Neutrophil (primary cell): Measurements from ENCODE around the gene KAT7.

Experiments
- H3K27ac ChIP-seq: fragments of 200-600 bp; sonication (generic); 2 replicates; pipeline ENCODE4 v1.5.1; 2016; ENCODE audit warnings: mild to moderate bottlenecking, moderate library complexity
- H3K27me3 ChIP-seq: fragments of 200-600 bp; sonication (generic); 2 replicates; pipeline ENCODE4 v1.6.0; 2016; ENCODE audit warnings: mild to moderate bottlenecking
- H3K36me3 ChIP-seq: fragments of 200-600 bp; sonication (generic); 2 replicates; pipeline ENCODE4 v1.5.1; 2017
- H3K4me1 ChIP-seq, 2 experiments: fragments of 200-600 bp in 1 of 2; sonication (generic) in 1 of 2; 1 replicate in 1 of 2; 2 replicates in 1 of 2; pipeline versions ENCODE4 v1.5.1 to v1.6.1; 2013 to 2016; ENCODE audit warnings: low read depth in 1 of 2, low read length in 1 of 2, mild to moderate bottlenecking in 1 of 2, moderate library complexity in 1 of 2; ENCODE audit not compliant: control insufficient read depth in 1 of 2, insufficient read depth in 1 of 2
- H3K4me3 ChIP-seq, 2 experiments: fragments of 200-600 bp in 1 of 2; sonication (generic) in 1 of 2; 1 replicate in 1 of 2; 2 replicates in 1 of 2; pipeline ENCODE4 v1.5.1; 2013 to 2016; ENCODE audit warnings: low read depth in 1 of 2, low read length in 1 of 2, mild to moderate bottlenecking in 1 of 2, moderate library complexity in 1 of 2
- H3K9me3 ChIP-seq: fragments of 200-600 bp; sonication (generic); 2 replicates; pipeline ENCODE4 v1.5.1; 2016
- CTCF ChIP-seq: fragments of 200-600 bp; sonication (generic); IDR thresholded peaks from 2 replicates; pipeline ENCODE4 v1.5.1; 2016; ENCODE audit warnings: antibody characterized with exemption

Gene KAT7

DNA sequence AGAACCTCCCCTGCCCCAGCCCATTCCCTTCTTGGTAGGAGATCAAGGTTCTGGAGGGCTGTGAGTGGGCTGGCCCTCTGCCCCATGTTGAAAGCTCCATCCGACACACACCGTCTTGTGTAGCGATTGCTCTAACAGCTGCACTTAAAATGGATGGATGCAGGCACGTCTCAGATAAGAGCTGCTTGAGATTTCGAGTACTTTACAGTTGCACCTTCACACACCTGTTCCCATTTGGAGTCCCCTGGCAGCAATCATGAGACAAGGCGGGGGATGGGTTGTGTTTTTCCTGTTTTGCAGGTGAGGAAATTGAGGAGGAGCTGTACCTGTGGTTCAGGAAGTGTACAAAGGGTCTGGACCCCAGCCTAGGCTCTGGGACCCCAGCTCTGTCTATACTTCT is 85.0 kb downstream of the KAT7 start:
- no peaks in the 10 kb centered on the region for H3K9me3 ChIP-seq
- no peaks in the 10 kb centered on the region for H3K36me3 ChIP-seq
- no peak for TF ChIP-seq CTCF
- peaks cover 50% of the 10 kb centered on the region for H3K27me3 ChIP-seq
- no peak overlapping the region for H3K4me3 ChIP-seq
- no peak overlapping the region for H3K27ac ChIP-seq
- H3K4me1 ChIP-seq: no peaks in the 10 kb centered on the region

- H3K4me3 ChIP-seq: no peak overlapping the region
These were observed 85.4 kb downstream of the KAT7 start for GRCh38 chr17:49873926-49874325.

DNA sequence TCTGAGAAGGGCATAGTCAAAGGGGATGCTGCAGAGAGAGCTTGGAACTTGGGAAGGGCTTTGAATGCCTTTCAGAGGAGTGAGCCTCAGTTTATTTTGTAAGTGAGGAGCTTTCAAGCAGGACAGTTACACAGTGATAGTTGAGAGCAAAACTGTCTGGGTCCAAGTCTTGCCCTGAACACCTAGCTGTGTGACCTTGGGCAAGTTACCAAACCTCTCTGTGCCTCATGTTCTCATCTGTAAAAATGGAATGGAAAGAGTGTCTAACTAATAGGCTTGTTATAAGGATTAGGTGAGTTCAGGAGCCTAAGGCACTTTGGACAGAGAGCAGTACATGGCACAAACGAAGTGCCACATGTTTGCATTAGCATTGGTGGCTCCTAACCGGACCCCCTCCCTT is 86.4 kb downstream of the KAT7 start:
- Histone ChIP-seq H3K36me3 (no peaks in the 10 kb centered on the region), H3K9me3 (no peaks in the 10 kb centered on the region), H3K27me3 (peaks cover 62% of the 10 kb centered on the region), H3K27ac (no peak overlapping the region), H3K4me3 (no peak overlapping the region), H3K4me1 (no peaks in the 10 kb centered on the region)
- no peak for TF ChIP-seq CTCF

More at GRCh38 chr17:49873926-49874325, 85.4 kb downstream of the KAT7 start:
- no peak for TF ChIP-seq CTCF
- Histone ChIP-seq H3K9me3 (no peaks in the 10 kb centered on the region), H3K27me3 (peaks cover 53% of the 10 kb centered on the region), H3K36me3 (no peaks in the 10 kb centered on the region), H3K4me1 (no peaks in the 10 kb centered on the region), H3K27ac (no peak overlapping the region)

- Histone ChIP-seq H3K27ac (no peak overlapping the region), H3K27me3 (peaks cover 70% of the 10 kb centered on the region), H3K4me3 (no peak overlapping the region), H3K36me3 (no peaks in the 10 kb centered on the region), H3K4me1 (no peaks in the 10 kb centered on the region), H3K9me3 (no peaks in the 10 kb centered on the region)
- no peak for TF ChIP-seq CTCF
These were observed 87.2 kb downstream of the KAT7 start for GRCh38 chr17:49875685-49876084.

DNA sequence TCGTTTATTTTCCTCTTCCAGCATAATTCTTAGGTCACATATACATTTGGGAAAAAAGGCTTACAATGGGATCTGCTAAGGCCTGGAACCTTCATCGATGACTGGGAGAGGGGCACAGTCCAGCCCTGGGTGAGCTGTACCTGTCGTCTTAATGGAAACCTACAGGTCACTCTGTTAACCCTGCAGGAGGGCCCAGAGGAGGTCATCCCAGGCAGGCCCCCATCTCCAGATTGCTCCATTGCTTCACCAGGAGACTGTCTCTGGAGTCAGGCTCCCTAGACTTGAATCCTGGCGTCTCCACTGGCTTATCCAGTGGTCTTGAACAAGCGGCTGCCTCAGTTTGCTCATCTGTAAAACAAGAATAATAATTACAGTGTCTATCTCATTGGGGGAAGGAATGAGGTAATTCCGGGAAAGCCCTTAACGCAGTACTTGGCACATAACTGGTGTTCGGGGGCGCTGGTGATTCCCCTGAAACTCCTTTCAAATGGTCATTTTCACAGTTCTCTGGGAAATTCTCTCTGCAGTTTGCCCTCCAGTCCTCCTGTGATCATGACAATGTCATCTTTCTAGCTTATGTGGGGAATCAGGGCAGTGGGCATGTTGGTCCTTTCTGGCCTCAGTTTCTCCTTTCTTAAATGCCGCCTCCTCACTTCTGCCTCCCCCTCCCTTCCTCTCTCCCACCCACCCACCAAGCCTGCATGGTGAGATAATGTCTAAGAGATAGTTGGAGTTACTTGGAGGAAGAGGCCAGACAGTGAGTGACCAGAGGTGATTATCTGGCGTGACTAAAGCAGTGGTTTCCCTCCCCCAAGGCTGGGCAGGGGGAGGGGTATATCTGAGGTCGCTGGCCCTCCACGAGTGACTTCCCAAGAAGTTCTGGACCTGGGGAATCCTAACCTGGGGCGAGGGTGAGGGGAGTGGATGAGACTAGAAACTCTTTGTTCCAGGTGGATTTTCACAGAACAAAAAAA is 90.7 kb downstream of the KAT7 start:
- no peak for TF ChIP-seq CTCF
- Histone ChIP-seq H3K36me3 (no peaks in the 10 kb centered on the region), H3K27ac (no peak overlapping the region), H3K4me1 (no peaks in the 10 kb centered on the region), H3K4me3 (no peak overlapping the region), H3K9me3 (no peaks in the 10 kb centered on the region), H3K27me3 (peaks cover 93% of the 10 kb centered on the region)
